Transverse colon (tissue), 4 donors: ENCODE results near the gene LAPTM5. TPM values are rescaled to one million over a fixed set of nuclear protein-coding genes. Genes with fewer than 3 reads are reported as not detected.
"Not testable (repeated sequence)": the region's sequence is repeated elsewhere in the genome, so short reads cannot be mapped to it uniquely, and the experiment has no call there.

ENCODE experiments used
- DNase-seq: peaks from one replicate; pipeline ENCODE4 v3.0.0-alpha.2; 2019
- H3K27ac ChIP-seq, 4 donors: fragments of 200-600 bp; sonication (generic); 2 replicates each; pipeline ENCODE4 v1.5.1; 2016 to 2018; ENCODE audit warnings: inconsistent platforms in 4 of 4
- H3K27me3 ChIP-seq: fragments of 200-600 bp; sonication (generic); 2 replicates; pipeline ENCODE4 v1.5.1; 2017; ENCODE audit warnings: inconsistent platforms
- H3K36me3 ChIP-seq, 4 donors: fragments of 200-600 bp; sonication (generic); 2 replicates each; pipeline ENCODE4 v1.5.1; 2017 to 2019; ENCODE audit warnings: inconsistent platforms in 4 of 4
- H3K4me1 ChIP-seq, 4 donors: fragments of 200-600 bp; sonication (generic); 2 replicates each; pipeline ENCODE4 v1.5.1; 2017 to 2020; ENCODE audit warnings: inconsistent platforms in 4 of 4
- H3K4me3 ChIP-seq, 4 donors: fragments of 200-600 bp; sonication (generic); 1 replicate in 1 of 4; 2 replicates in 3 of 4; pipeline versions ENCODE4 v1.5.1 to v1.6.1; 2017 to 2019; ENCODE audit warnings: inconsistent platforms in 4 of 4
- H3K9me3 ChIP-seq, 2 donors: fragments of 200-600 bp; sonication (generic); 2 replicates each; pipeline ENCODE4 v1.5.1; 2017 to 2019; ENCODE audit warnings: inconsistent platforms in 2 of 2
- EP300 ChIP-seq: sonication (generic); formaldehyde crosslinking; IDR thresholded peaks from one replicate; pipeline ENCODE4 v1.6.1; 2017; ENCODE audit warnings: antibody characterized with exemption, low read depth
- POLR2A ChIP-seq: fragments of 450-650 bp; IDR thresholded peaks from one replicate; pipeline ENCODE4 v1.6.1; 2016; ENCODE audit warnings: antibody characterized with exemption, mild to moderate bottlenecking, moderate library complexity
- POLR2AphosphoS5 ChIP-seq, 3 donors: sonication (generic); formaldehyde crosslinking; IDR thresholded peaks; one replicate each; pipeline ENCODE4 v1.6.1; 2016; ENCODE audit warnings: antibody characterized with exemption in 3 of 3
- WGBS, 2 donors: methylation state at CpG; one replicate each; pipeline ENCODE4 v1.1.5; 2018; ENCODE audit warnings: low coverage in 1 of 2; 5-methylcytosine and 5-hydroxymethylcytosine counted together
- in situ Hi-C, 4 donors: fragments of 200-750 bp; cut with MboI; loops; one replicate each; pipeline versions ENCODE4 v1.15.0 to v1.15.1; 2017; ENCODE audit warnings: low sequenced_read_pairs in 3 of 4, low pct_ligation_motif_present in 1 of 4, low pct_unique_long_range_greater_than_20kb in 1 of 4
- intact Hi-C: fragments of 100-400 bp; cut with DNase I; formaldehyde crosslinking; loops from one replicate; pipeline ENCODE4 v1.15.1; 2023; ENCODE audit warnings: low total_unique reads
- total RNA-seq, 4 donors: library from RNA; depleted of rRNA; stranded (reverse); fragments of >200 nt; gene quantifications; one replicate each; pipeline ENCODE4 v1.1.0, GENCODE V29; 2016
- TF ChIP-seq, protein P1 (sequence below), 5 experiments: fragments of 200-600 bp in 3 of 5; fragments of 450-650 bp in 2 of 5; sonication (generic) in 3 of 5; IDR thresholded peaks; 1 replicate in 2 of 5; 2 replicates in 3 of 5; pipeline ENCODE4 v1.5.1; 2016 to 2017; ENCODE audit warnings: antibody characterized with exemption in 5 of 5, inconsistent platforms in 3 of 5, mild to moderate bottlenecking in 2 of 5, moderate library complexity in 1 of 5

The LAPTM5 gene
- total RNA-seq, 4 donors from 2014 or later, result 5.2 to 66.6 (median 34.5) TPM

- 82 to 91% methylated on average over 5 to 20 of the region's 20 CpGs for WGBS, 2 donors
- no peaks in the 10 kb centered on the region for H3K36me3 ChIP-seq
- TF ChIP-seq, protein P1, sequence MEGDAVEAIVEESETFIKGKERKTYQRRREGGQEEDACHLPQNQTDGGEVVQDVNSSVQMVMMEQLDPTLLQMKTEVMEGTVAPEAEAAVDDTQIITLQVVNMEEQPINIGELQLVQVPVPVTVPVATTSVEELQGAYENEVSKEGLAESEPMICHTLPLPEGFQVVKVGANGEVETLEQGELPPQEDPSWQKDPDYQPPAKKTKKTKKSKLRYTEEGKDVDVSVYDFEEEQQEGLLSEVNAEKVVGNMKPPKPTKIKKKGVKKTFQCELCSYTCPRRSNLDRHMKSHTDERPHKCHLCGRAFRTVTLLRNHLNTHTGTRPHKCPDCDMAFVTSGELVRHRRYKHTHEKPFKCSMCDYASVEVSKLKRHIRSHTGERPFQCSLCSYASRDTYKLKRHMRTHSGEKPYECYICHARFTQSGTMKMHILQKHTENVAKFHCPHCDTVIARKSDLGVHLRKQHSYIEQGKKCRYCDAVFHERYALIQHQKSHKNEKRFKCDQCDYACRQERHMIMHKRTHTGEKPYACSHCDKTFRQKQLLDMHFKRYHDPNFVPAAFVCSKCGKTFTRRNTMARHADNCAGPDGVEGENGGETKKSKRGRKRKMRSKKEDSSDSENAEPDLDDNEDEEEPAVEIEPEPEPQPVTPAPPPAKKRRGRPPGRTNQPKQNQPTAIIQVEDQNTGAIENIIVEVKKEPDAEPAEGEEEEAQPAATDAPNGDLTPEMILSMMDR (IDR thresholded peaks at IDR 0.05), result no peak
- TF ChIP-seq POLR2AphosphoS5 (IDR thresholded peaks at IDR 0.05) (no peak), EP300 (no peak), POLR2A (no peak)
- no peak overlapping the region for H3K4me3 ChIP-seq
- no peaks in the 10 kb centered on the region for H3K4me1 ChIP-seq
- no peak overlapping the region for H3K27ac ChIP-seq
- intact Hi-C loops (no loop called here), in situ Hi-C loops (no loop called here)
- H3K27me3 ChIP-seq, result no peaks in the 10 kb centered on the region
- no peak for DNase-seq
- no peaks in the 10 kb centered on the region for H3K9me3 ChIP-seq
Measured at GRCh38 chr1:30768830-30769718, 11.5 kb upstream of the LAPTM5 start.

- 82% methylated on average over 9 of the region's 9 CpGs; no CpG with 5 or more reads in 1 of the 2 donors for WGBS, 2 donors
- no peak for DNase-seq
- intact Hi-C loops, result no loop called here
Measured at GRCh38 chr1:30768159-30768829, 10.7 kb upstream of the LAPTM5 start.

GRCh38 chr1:30766948-30767347 lies 9.4 kb upstream of the LAPTM5 start:
- 90 to 91% methylated on average over 1 to 8 of the region's 8 CpGs for WGBS, 2 donors
- H3K9me3 ChIP-seq, H3K27ac ChIP-seq, H3K36me3 ChIP-seq, DNase-seq, H3K4me1 ChIP-seq, in situ Hi-C loops, H3K27me3 ChIP-seq, intact Hi-C loops, H3K4me3 ChIP-seq: not testable (repeated sequence)

More at GRCh38 chr1:30768159-30768829, 10.7 kb upstream of the LAPTM5 start:
- in situ Hi-C loops, result no loop called here
- Histone ChIP-seq H3K36me3 (no peaks in the 10 kb centered on the region), H3K4me1 (no peaks in the 10 kb centered on the region), H3K27ac (no peak overlapping the region), H3K4me3 (no peak overlapping the region), H3K9me3 (no peaks in the 10 kb centered on the region), H3K27me3 (no peaks in the 10 kb centered on the region)
- TF ChIP-seq EP300 (no peak), POLR2AphosphoS5 (IDR thresholded peaks at IDR 0.05) (no peak), POLR2A (no peak)
- TF ChIP-seq, protein P1 (IDR thresholded peaks at IDR 0.05), result no peak

DNA sequence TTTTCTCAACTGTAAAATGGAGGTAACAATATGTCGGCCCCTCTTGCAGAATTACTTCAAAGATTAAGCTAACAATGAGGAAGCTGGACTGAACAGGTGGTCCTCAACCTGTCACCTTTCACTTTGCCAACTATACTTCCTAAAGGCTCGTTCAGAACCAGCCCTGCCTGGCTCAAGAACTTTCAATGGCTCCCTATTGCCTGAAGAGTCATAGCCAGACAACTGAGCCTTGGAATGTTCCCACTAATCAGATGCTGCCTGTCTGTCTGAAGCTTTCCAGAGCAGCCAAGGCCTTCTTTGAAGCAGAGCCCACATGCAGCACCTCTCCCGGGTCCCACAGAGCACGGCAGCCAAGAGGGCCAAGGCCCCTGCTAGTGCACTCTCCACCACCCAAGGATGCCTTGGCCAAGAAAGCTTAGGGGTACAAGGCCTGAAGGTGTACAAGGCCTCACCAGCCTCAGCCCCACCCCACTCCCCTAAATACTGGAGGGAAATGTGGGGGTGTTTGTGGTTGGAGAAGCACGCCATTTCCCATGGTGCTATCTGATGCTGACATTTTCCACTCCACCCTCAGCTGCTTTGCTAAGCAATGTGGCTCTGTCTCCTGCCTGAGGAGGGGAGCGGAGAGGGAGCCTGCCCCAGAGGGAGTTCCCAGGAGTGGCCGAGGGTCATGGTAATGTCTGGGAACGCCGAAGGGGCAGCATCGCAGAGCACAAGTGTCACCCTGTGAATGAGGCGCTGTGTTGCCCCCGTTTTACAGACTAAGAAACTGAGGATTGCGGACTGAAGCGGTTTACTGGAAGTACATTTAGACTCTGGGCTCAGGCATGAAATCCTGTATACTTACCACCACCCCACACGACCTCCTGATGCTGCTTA lies 8.2 kb upstream of the LAPTM5 start:
- H3K9me3 ChIP-seq, result no peaks in the 10 kb centered on the region
- WGBS, 2 donors, result 57 to 83% methylated on average over 2 to 15 of the region's 15 CpGs
- intact Hi-C loops, result no loop called here
- H3K27me3 ChIP-seq, result no peaks in the 10 kb centered on the region
- TF ChIP-seq, protein P1 (IDR thresholded peaks at IDR 0.05), result no peak
- no peak for TF ChIP-seq EP300
- TF ChIP-seq POLR2AphosphoS5 (IDR thresholded peaks at IDR 0.05), result no peak
- TF ChIP-seq POLR2A, result no peak
- in situ Hi-C loops, result no loop called here
- no peaks in the 10 kb centered on the region for H3K36me3 ChIP-seq
- no peak overlapping the region for H3K4me3 ChIP-seq
- DNase-seq, result no peak
- peaks cover 0 to 8% (median 0%) of the 10 kb centered on the region in 4 donors for H3K4me1 ChIP-seq
- no peak overlapping the region for H3K27ac ChIP-seq
